ENCODE results near the gene DAGLA. TPM values are rescaled to one million over a fixed set of nuclear protein-coding genes. Genes with fewer than 3 reads are reported as not detected.

The DAGLA gene
- total and polyA plus RNA-seq, 10 donors, result 0.27 to 5.0 (median 3.3) TPM

DNA sequence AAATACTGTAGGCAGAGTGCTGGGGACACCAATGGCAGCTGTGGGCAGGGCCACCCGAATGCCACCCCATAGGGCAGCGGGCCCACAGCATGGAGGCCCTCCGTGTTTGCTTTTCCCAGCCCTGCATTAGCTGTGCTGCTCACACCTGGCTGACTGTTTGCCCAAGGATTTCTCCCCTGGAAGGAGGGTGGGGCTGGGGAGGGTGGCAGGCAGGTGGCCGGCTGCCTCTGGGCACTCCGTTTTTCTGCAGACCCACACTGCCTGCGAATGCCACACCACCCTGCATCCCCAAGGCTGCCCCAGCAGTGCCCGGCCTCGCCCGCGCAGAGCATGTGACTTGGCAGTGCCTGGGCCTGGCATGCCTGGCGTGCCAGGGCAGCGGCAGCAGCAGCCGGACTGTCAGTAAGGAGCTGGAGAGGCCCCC, 19.6 kb downstream of the DAGLA start:
- intact Hi-C loops (cut with DNase I; ENCODE audit: low total_unique reads), result no loop called here
- no peak for DNase-seq

DNA sequence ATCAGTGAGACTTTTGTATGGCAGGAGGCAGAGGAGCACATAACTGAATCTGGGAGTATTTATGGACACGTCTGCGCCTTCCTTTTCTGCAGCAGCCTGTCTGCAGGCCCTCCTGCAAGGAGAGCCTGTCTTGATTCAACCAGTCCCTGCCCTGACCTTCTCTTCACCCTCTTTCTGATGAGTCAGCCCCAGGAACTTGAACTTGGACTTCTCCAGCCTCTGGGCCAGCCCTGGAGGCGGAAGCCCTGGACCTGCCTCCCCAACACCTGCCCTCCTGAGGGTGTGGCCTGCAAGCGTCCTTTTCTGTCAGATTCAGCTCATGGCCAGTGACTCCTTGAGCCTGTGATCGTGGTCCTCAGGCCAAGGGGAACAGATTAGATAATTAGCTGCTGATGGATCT, 20.0 kb downstream of the DAGLA start:
- TF ChIP-seq POLR2A (IDR thresholded peaks at IDR 0.05), result no peak
- no peak for TF ChIP-seq CTCF (IDR thresholded peaks at IDR 0.05 in 8 of 11, conservative IDR thresholded peaks at IDR 0.05 in 3 of 11)
- TF ChIP-seq POLR2AphosphoS5 (IDR thresholded peaks at IDR 0.05), result no peak
- WGBS, 5 donors, result 65 to 79% (median 71%) methylated on average over 4 to 5 of the region's 5 CpGs
- peaks cover 0 to 82% (median 50%) of the 10 kb centered on the region in 6 donors for H3K4me1 ChIP-seq
- no peaks in the 10 kb centered on the region for H3K9me3 ChIP-seq
- no peaks in the 10 kb centered on the region for H3K27me3 ChIP-seq (replicated peaks in 1 of 7)
- no peaks in the 10 kb centered on the region for H3K36me3 ChIP-seq
- H3K4me3 ChIP-seq, result no peak overlapping the region
- no peak for DNase-seq
- intact Hi-C loops (cut with DNase I; ENCODE audit: low total_unique reads), result no loop called here
- H3K27ac ChIP-seq, result peak overlapping the region in 1 of 8 donors; percentile 61

More for the DNA sequence above, 19.6 kb downstream of the DAGLA start:
- Histone ChIP-seq H3K27me3 (replicated peaks in 1 of 7) (no peaks in the 10 kb centered on the region), H3K9me3 (no peaks in the 10 kb centered on the region), H3K4me1 (peaks cover 0 to 86% (median 53%) of the 10 kb centered on the region in 6 donors), H3K4me3 (no peak overlapping the region), H3K27ac (peak overlapping the region in 1 of 8 donors; percentile 61), H3K36me3 (no peaks in the 10 kb centered on the region)
- TF ChIP-seq CTCF (IDR thresholded peaks at IDR 0.05 in 8 of 11, conservative IDR thresholded peaks at IDR 0.05 in 3 of 11) (no peak), POLR2AphosphoS5 (IDR thresholded peaks at IDR 0.05) (no peak)
- 91 to 96% (median 94%) methylated on average over 8 to 13 of the region's 13 CpGs for WGBS, 5 donors

DNA sequence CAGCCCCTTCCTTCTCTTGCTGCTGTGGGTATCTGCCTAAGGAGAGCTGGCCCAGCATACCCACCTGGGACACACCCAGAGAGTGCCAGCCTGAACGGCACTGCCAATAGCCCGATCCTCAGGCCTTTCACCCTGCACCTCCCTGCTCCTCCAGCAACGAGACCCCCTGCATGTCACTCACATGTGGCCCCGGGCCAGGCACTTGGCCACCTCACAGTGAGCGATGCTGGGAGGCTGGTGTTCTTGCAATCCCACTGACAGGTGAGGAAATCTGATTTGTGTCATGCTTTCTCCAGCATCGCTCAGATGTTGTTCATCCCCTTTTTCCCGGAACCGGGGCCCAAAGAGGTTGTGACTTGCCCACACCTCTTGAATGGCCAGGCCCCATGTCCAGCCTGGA, 20.5 kb downstream of the DAGLA start:
- peak overlapping the region in 2 of 8 donors; percentile 55 to 61 for H3K27ac ChIP-seq
- no peak overlapping the region for H3K4me3 ChIP-seq
- no peak for DNase-seq
- no peaks in the 10 kb centered on the region for H3K36me3 ChIP-seq
- no peaks in the 10 kb centered on the region for H3K9me3 ChIP-seq
- 72 to 88% (median 82%) methylated on average over 8 of the region's 8 CpGs for WGBS, 5 donors
- no peaks in the 10 kb centered on the region for H3K27me3 ChIP-seq (replicated peaks in 1 of 7)
- peaks cover 0 to 77% (median 46%) of the 10 kb centered on the region in 6 donors for H3K4me1 ChIP-seq
- intact Hi-C loops (cut with DNase I; ENCODE audit: low total_unique reads), result no loop called here
- TF ChIP-seq POLR2A (IDR thresholded peaks at IDR 0.05) (no peak), POLR2AphosphoS5 (IDR thresholded peaks at IDR 0.05) (no peak), CTCF (IDR thresholded peaks at IDR 0.05 in 8 of 11, conservative IDR thresholded peaks at IDR 0.05 in 3 of 11) (no peak)

DNA sequence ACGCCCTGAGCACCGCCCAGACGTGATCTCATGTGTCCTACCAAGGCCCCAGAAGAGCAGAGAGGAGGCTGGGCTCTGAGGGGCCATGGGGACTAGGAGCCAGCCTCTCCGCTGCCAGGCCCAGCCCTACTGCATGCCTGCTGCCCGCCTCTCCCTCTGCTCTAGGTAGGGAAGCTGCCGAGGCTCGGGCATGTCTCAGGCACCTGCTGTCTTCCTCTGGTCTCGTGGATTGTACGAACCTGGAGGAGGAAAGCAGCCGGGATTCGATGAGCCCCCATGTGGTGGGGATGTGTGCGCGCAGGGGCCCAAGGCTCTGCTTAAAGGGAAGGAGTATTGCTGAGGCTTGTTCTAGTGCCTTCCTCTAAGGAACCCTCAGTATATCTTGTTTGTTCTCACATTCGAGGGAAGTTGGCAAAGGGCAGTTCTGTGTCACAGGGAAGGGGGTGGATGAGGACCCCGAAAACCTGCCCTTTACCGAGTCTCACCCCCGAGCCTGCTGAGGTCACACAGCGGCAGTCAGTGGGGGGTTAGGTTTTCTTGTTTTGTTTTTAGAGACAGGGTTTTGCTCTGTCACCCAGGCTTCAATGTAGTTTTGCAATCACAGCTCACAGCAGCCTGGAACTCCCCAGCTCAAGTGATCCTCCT, 21.2 kb downstream of the DAGLA start:
- Histone ChIP-seq H3K9me3 (no peaks in the 10 kb centered on the region), H3K4me3 (no peak overlapping the region), H3K27me3 (replicated peaks in 1 of 7) (no peaks in the 10 kb centered on the region), H3K36me3 (no peaks in the 10 kb centered on the region), H3K4me1 (peaks cover 0 to 70% (median 40%) of the 10 kb centered on the region in 6 donors), H3K27ac (peak overlapping the region in 4 of 8 donors; percentile 27 to 61 (median 46))
- intact Hi-C loops (cut with DNase I; ENCODE audit: low total_unique reads), result no loop called here
- 42 to 56% (median 51%) methylated on average over 15 to 18 of the region's 18 CpGs for WGBS, 5 donors
- DNase-seq, result no peak
- no peak for TF ChIP-seq POLR2AphosphoS5 (IDR thresholded peaks at IDR 0.05)
- no peak for TF ChIP-seq POLR2A (IDR thresholded peaks at IDR 0.05)
- TF ChIP-seq CTCF (IDR thresholded peaks at IDR 0.05 in 8 of 11, conservative IDR thresholded peaks at IDR 0.05 in 3 of 11), result peak in 3 of 11 experiments; percentile 19 to 30 (median 28)
